DOHH2 (cell line): ENCODE results near the gene LGR5.

Experiments
- H3F3A ChIP-seq: fragments of 200-600 bp; sonication (generic), shearing (Covaris generic); 2 replicates; pipeline ENCODE4 v1.6.0; 2016; ENCODE audit warnings: antibody characterized with exemption, mild to moderate bottlenecking; ENCODE audit not compliant: control insufficient read depth, insufficient read depth
- H3K27ac ChIP-seq: fragments of 200-600 bp; sonication (generic); 2 replicates; pipeline ENCODE4 v1.5.1; 2014; ENCODE audit warnings: low read depth, mild to moderate bottlenecking, low read length, moderate library complexity
- H3K27me3 ChIP-seq: fragments of 200-600 bp; sonication (generic); 2 replicates; pipeline ENCODE4 v1.6.1; 2014; ENCODE audit warnings: mild to moderate bottlenecking, low read length, mixed read lengths; ENCODE audit not compliant: control insufficient read depth
- H3K36me3 ChIP-seq: fragments of 200-600 bp; sonication (generic); 2 replicates; pipeline ENCODE4 v1.6.1; 2014; ENCODE audit warnings: mild to moderate bottlenecking, low read length, moderate library complexity, mixed read lengths; ENCODE audit not compliant: control insufficient read depth
- H3K4me1 ChIP-seq: fragments of 200-600 bp; sonication (generic); 2 replicates; pipeline ENCODE4 v1.6.1; 2014; ENCODE audit warnings: mild to moderate bottlenecking, low read length, mixed read lengths; ENCODE audit not compliant: control insufficient read depth
- H3K4me2 ChIP-seq: fragments of 200-600 bp; sonication (generic); 2 replicates; pipeline ENCODE4 v1.6.0; 2014; ENCODE audit warnings: mild to moderate bottlenecking, low read length, moderate library complexity
- H3K4me3 ChIP-seq: fragments of 200-600 bp; sonication (generic); 2 replicates; pipeline ENCODE4 v1.5.1; 2014; ENCODE audit warnings: mild to moderate bottlenecking, low read length, mixed read lengths
- H3K79me2 ChIP-seq: fragments of 200-600 bp; sonication (generic); 2 replicates; pipeline ENCODE4 v1.6.1; 2014; ENCODE audit warnings: mild to moderate bottlenecking, low read length, mixed read lengths; ENCODE audit not compliant: control insufficient read depth
- H3K9me2 ChIP-seq: fragments of 200-600 bp; sonication (generic); replicated peaks from 2 replicates; pipeline ENCODE4 v1.6.1; 2014; ENCODE audit warnings: mild to moderate bottlenecking, low read length, mixed read lengths; ENCODE audit not compliant: control insufficient read depth
- H3K9me3 ChIP-seq: fragments of 200-600 bp; sonication (generic); 2 replicates; pipeline ENCODE4 v1.6.1; 2014; ENCODE audit warnings: antibody characterized with exemption, low read length, mixed read lengths; ENCODE audit not compliant: control insufficient read depth, insufficient read depth
- H4K20me1 ChIP-seq: fragments of 200-600 bp; sonication (generic); 2 replicates; pipeline ENCODE4 v1.6.0; 2014; ENCODE audit warnings: low read depth, mild to moderate bottlenecking, antibody characterized with exemption, low read length, moderate library complexity; ENCODE audit not compliant: control insufficient read depth, insufficient read depth
- EZH2phosphoT487 ChIP-seq: fragments of 200-600 bp; sonication (generic); IDR thresholded peaks from 2 replicates; pipeline ENCODE4 v1.6.1; 2017; ENCODE audit warnings: borderline replicate concordance, mild to moderate bottlenecking, antibody characterized with exemption, low read length, moderate library complexity, mixed read lengths
- TF ChIP-seq, protein P1 (sequence below): fragments of 200-600 bp; sonication (generic); IDR thresholded peaks from one replicate; pipeline ENCODE4 v1.5.1; 2014; ENCODE audit warnings: antibody characterized with exemption, mild to moderate bottlenecking, low read depth, low read length; ENCODE audit not compliant: poor library complexity, severe bottlenecking

LGR5 gene

GRCh38 chr12:71425568-71426299 is 13.9 kb upstream of the LGR5 start:
- Histone ChIP-seq H3K4me2 (no peak overlapping the region), H3K4me1 (no peaks in the 10 kb centered on the region), H4K20me1 (no peaks in the 10 kb centered on the region), H3K27ac (no peak overlapping the region), H3K79me2 (no peaks in the 10 kb centered on the region), H3F3A (no peaks in the 10 kb centered on the region), H3K36me3 (no peaks in the 10 kb centered on the region), H3K4me3 (no peak overlapping the region), H3K9me2 (no peaks in the 10 kb centered on the region), H3K9me3 (peaks cover 1% of the 10 kb centered on the region; the same call in 1 of the 2 replicates), H3K27me3 (no peaks in the 10 kb centered on the region)
- TF ChIP-seq, protein P1, sequence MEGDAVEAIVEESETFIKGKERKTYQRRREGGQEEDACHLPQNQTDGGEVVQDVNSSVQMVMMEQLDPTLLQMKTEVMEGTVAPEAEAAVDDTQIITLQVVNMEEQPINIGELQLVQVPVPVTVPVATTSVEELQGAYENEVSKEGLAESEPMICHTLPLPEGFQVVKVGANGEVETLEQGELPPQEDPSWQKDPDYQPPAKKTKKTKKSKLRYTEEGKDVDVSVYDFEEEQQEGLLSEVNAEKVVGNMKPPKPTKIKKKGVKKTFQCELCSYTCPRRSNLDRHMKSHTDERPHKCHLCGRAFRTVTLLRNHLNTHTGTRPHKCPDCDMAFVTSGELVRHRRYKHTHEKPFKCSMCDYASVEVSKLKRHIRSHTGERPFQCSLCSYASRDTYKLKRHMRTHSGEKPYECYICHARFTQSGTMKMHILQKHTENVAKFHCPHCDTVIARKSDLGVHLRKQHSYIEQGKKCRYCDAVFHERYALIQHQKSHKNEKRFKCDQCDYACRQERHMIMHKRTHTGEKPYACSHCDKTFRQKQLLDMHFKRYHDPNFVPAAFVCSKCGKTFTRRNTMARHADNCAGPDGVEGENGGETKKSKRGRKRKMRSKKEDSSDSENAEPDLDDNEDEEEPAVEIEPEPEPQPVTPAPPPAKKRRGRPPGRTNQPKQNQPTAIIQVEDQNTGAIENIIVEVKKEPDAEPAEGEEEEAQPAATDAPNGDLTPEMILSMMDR, result no peak
- no peak for TF ChIP-seq EZH2phosphoT487

- Histone ChIP-seq H3K4me2 (no peak overlapping the region), H4K20me1 (no peaks in the 10 kb centered on the region), H3K4me3 (no peak overlapping the region), H3K36me3 (no peaks in the 10 kb centered on the region), H3K9me2 (no peaks in the 10 kb centered on the region), H3K9me3 (no peaks in the 10 kb centered on the region), H3K4me1 (no peaks in the 10 kb centered on the region), H3K79me2 (no peaks in the 10 kb centered on the region), H3K27ac (no peak overlapping the region), H3K27me3 (no peaks in the 10 kb centered on the region), H3F3A (no peaks in the 10 kb centered on the region)
- no peak for TF ChIP-seq EZH2phosphoT487
- TF ChIP-seq, protein P1, result no peak
These were observed 13.1 kb upstream of the LGR5 start for GRCh38 chr12:71426300-71427047.

- H3K9me2 ChIP-seq, result no peaks in the 10 kb centered on the region; the same call in 1 of the 2 replicates
- H3K27me3 ChIP-seq, result no peaks in the 10 kb centered on the region
- peaks cover 4% of the 10 kb centered on the region; the same call in 1 of the 2 replicates for H3K9me3 ChIP-seq
- no peaks in the 10 kb centered on the region for H3K36me3 ChIP-seq
- H3K4me2 ChIP-seq, result no peak overlapping the region
- no peaks in the 10 kb centered on the region for H4K20me1 ChIP-seq
- no peak overlapping the region for H3K27ac ChIP-seq
- no peak overlapping the region for H3K4me3 ChIP-seq
- no peak for TF ChIP-seq EZH2phosphoT487
- TF ChIP-seq, protein P1, result no peak
- no peaks in the 10 kb centered on the region for H3K4me1 ChIP-seq
- H3F3A ChIP-seq, result no peaks in the 10 kb centered on the region
- no peaks in the 10 kb centered on the region for H3K79me2 ChIP-seq
These were observed 8.8 kb upstream of the LGR5 start for GRCh38 chr12:71430756-71431155.
